ENCODE measurements around the gene CLDN8.

CLDN8 gene

GRCh38 chr21:30216041-30216723 is at the start of gene CLDN8:
Gene CLDN8 (minus strand): TSS chr21:30216097. CDS start chr21:30215925, 172 bp downstream.
- no peak for DNase-seq

- peak; percentile 43 for DNase-seq
Observed at GRCh38 chr21:30257773-30258172, 41.9 kb upstream of the CLDN8 start.

GRCh38 chr21:30256100-30256499 is 40.2 kb upstream of the CLDN8 start:
- no peak for DNase-seq

DNA sequence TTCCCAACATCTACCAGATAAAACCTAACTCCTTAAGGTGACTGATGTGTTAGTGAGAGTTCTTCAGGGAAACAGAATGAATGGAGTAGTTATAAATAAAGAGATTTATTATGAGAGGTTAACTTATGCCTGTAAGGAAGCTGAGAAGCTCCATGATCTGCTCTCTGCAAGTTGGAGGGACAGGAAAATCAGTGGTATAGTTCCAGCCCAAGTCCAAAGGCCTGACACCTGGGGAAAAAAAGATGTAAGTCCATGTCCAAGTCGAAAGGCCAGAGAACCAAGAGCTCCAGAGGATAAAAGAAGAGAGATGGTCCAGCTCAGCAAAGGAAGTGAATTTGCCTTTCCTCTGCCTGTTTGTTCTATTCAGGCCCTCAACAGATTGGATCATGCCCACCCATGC is 39.8 kb upstream of the CLDN8 start:
- no peak for DNase-seq

DNA sequence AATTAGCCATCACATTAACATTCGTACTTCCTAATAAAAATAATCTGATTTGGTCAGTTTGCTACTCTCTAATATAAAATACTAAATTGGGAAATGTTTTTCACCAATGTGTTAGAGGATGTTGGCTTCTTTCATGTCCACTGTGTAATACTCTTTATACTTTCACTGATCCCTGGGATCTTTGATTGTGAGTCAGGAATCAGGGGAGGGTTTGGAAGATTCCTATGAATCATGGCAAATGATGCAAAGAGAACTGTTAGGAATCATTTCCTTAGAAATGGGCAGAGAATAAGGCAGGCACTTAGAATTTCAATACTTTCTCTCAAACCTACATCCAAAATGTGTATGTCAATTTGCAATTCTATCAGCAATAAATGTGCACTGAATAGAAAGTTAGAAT is 35.9 kb upstream of the CLDN8 start:
- no peak for DNase-seq

DNA sequence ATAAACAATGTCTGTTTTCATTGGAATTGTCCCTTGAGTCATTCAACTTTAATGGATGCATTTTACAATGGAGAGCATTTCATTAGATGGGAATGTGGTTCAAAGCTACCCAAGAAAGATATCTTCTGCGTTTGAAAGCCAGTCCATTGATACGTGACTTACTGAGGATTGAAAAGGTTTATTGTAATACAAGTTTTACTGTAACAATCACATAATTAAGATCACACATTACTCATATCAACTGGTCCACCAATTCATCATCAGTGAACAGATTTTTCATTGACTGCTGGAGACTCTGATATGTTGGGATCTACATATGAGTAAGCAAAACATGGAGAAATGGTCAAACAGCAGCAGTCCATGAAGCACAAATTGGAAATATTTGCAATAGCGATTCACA is 34.0 kb upstream of the CLDN8 start:
- no peak for DNase-seq

GRCh38 chr21:30248844-30249243 is 32.9 kb upstream of the CLDN8 start:
- no peak for DNase-seq

DNA sequence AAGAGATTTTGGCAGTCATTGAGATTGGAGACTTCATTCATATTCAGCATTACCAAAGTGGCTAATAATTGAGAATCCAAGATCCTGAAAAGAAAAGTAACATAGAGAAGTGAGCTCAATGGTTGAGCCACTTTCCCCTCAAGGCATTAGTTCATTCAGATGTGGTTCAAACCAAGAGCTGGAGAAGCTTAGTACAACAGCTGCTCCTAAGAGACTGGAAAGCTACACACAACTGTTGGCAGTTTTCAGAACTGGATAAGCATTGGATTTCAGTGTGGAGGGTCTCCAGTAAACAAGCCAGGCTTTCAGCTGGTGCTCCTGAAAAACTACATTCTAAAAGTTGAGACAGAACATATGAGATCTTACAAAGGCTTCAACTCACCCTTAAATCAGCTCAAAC is 29.2 kb upstream of the CLDN8 start:
- DNase-seq, result no peak

DNA sequence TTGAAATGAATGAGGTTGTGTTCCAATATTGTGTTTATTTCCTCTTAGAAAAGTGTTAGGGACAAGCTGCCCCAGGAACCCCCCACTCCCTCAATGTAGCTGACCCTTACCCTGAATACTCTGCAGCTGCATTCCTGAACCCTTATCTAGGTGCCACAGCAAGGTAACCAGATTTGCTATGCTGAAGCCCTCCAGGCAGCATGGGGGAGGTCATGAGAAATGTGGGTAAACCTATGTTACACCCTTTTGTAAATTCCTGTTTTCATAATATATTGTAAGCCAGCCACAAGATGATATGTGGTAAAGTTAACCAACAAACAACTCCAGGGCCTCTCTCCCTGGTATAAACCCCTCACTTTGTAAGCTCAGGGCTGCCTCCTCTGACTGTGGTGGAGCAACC is 27.8 kb upstream of the CLDN8 start:
- no peak for DNase-seq

DNA sequence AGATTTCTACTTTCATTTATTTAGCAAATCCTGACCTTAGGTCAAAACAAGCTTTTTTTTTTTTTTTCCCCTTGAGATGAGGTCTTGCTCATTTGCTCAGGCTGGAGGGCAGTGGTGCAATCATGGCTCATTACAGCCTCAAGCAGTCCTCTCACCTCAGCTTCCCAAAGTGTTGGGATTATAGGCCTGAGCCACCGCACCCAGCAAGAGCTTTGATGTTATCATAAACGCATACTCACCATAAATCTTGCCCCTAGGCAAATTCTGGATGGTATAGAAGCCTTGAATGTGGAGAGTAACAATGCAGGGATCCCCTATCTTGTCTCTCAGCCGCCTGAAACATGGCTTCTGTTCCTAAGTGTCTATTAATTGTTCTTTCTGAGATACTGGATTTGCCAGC is 24.8 kb upstream of the CLDN8 start:
- no peak for DNase-seq

DNA sequence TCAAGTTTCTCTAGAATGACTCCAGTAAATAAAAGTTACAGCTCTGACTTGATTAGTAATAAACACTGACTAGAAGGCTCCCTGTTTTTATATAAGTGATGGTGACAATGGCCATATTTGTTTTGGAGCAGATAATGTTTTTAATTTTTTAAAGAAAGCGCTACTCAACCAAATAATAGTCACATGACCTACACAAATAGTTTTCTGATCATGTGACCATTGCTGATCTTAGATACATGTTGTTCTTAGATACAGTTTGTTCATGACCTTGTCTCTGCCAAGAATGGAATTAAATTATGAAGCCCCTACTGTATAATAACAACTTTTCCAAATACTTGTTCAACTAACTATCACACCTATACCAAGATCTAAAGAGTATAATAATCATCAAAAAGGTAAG is 22.3 kb upstream of the CLDN8 start:
- DNase-seq, result no peak

GRCh38 chr21:30234643-30235042 is 18.7 kb upstream of the CLDN8 start:
- no peak for DNase-seq

DNA sequence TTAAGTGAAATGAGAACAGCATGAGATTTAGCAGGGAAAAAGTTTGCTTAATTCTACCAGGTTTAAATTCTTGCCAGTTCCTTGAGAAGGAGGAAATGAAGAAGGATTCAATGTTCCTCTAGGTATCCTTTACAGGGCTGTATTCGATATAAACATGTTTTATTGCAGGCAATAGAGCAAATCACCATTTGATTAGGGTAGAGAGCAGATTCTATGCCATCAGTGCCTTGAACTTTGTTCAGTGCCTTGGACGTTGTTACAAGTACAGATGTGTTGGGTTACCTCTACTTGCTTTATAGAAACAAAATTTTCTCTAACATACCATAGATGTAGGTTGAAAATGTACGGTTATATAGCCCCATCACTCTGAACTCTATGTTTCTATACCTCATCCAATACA is 18.2 kb upstream of the CLDN8 start:
- DNase-seq, result no peak

DNA sequence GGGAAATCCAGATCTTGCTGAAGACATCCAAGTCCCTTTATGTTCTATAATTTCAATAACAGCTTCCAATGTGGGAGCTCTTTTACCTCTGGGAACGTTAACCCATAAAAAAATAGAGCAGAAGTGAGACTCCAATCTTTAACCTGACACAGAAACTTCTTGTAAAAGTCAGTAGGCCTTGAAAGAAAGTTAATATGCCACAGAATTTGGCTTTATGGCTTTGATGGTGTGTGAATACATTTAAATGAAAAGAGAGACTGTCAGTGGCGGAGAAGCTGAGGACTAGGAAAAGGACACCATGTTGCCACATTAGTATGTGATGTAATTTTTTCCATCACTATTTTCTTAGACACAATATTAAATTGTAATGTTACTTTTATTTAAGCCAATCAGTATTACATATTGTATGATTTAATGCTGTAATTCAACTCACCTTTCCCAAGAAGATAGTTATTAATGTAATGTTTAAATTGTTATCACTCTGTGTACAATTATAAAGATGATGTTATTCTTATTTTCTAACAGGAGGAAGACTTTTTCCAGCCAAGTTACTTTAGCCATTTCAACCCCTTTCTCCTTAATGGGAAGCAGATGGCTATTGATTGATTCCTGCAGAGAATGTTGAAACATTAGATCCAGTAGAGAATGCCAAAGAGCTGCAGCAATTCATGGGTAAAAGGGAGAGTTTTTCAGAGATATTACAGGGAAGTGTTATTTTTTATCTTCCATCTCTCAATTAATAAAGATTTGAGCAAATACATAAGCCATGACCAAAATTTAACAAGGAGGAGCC is 17.5 kb upstream of the CLDN8 start:
- DNase-seq, result no peak

DNA sequence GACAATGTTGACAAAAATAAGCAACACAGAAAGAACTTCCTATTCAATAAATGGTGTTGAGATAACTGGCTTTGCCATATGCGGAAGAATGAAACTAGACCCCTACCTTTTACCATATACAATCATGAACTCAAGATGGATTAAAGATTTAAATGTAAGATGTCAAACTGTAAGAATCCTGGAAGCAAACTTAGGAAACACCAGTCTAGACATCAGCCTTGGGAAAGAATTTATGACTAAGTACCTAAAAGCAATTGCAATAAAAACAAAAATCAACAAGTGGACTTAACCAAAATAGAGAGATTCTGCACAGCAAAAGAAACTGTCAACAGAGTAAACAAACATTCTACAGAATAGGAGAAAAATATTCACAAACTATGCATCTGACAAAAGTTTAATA is 16.1 kb upstream of the CLDN8 start:
- no peak for DNase-seq

DNA sequence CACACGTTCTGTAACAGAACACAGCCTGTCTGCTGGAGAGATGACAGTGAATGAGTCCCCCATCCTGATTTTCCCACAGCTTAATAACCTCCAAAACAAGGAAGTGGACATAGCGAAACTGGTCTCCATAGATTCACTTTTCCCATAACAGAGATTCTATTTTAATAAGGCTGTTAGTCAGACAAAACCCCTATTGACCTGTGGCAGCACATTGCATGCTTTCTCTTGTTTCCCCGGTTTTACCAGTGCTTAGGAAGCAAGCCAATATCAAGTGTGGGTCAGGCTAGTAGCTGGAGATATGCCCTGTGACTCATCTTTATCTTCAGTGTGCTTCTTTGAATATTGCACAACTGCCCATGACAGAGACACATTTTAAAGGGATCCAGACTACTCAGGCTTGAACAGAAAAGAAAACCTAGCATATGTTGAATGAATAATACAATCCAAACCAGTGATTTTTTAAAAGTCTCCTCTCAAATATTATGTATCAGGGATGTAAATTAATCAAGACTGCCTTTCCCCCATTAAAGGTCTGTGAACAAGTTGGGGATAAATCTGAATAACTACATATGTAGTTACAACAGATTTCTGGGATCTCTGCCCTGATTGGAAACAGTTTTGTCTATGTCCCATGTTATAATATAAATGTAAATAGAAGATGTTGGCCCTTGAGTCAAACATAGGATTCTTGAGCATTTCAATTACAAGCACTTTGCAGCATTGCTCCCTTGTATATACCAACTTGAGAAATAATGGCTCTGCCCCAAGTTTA is 11.9 kb upstream of the CLDN8 start:
- no peak for DNase-seq

DNA sequence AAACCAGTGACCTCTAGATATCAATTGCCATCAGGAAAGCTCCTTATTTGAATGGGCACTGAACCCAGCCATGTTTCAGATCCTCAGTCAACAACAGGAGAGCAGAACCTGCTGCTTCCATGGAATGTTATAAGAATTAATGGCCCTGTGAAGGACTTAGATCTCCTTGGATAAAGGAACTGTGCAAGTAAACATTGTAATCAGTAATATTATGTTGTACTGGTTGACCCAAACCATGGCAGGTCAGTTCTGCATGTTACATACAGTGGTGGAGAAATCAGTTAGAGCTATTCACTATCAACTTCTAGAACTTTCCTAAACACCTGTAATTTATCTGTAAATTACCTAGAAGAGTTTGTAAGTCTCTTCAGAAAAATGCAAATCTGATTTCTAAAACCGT is 11.2 kb upstream of the CLDN8 start:
- DNase-seq, result no peak

DNA sequence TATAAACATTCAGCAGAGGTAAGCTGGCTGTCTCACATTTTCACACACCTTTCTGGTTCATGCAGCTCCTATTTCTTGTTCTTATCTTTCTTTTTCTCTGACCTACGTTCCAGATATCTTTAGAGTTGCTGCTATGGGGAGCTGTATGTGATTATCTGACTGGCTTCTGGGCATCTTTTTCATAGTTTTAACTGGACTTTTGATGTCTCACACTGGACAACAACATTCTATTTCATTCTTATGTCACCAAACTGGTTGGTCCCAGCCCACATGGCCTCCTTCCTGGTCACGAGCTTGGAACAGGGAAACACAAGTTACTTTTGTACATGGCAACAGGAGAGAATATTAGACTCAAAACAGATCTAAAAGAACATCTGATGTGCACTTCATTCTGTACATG is 7.7 kb upstream of the CLDN8 start:
- DNase-seq, result no peak

- no peak for DNase-seq
Observed at GRCh38 chr21:30222724-30223123, 6.8 kb upstream of the CLDN8 start.

DNA sequence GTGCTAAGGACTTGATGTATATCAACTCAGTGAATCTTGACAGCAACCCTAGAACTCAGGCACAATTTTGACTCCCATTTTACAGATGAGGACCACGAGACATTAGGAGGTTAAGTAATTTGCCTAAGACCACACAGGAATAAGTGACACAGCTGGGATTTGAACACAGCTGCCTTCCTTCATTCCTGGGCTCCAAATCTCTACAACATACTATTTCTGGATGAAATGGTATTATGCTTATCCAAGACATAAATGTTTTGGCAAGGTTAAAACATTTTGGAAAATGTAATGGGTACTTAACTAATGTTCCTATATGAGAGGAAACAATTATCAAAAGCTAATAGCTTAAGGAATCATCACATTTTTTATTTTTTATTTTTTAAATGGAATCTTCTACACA is 4.8 kb downstream of the CLDN8 start:
- DNase-seq, result no peak

DNA sequence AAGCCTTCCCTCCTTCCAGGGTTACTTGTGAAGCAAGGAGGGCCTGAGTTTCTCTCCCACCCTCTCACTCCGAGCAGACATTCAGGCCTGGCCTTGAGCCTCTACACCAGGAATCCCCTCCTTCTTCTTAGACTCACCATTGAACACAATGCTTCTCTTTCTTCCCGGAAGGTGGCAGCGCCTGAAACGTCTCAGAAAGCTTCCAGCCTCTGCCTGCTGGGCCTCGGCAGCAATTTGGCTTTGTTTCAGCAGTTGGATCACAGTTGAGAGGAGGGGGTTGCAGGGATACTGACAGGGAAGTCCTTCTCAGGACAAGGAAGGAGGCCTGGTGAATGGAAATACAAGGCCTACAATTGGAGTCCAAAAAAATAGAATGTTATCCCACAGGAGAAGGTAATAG is 6.3 kb downstream of the CLDN8 start:
- no peak for DNase-seq

DNA sequence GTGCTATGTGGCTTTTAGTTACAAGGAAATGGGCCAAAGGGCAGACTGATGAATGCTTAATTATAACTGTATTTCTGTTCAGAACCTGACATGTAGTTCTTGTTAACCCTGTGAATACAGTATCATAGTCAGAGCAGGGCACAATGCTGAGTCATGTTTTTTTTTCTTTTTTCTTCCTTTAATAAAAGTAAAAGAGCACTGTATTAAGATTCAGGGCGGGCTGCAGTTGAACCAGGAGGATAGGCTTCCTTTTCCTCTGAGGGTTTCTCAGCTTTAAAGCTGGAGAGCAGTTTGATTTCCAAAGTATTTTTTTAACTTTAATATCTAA is 8.7 kb downstream of the CLDN8 start:
- DNase-seq, result no peak

- DNase-seq, result no peak
Observed at GRCh38 chr21:30206551-30207251, 9.2 kb downstream of the CLDN8 start.

DNA sequence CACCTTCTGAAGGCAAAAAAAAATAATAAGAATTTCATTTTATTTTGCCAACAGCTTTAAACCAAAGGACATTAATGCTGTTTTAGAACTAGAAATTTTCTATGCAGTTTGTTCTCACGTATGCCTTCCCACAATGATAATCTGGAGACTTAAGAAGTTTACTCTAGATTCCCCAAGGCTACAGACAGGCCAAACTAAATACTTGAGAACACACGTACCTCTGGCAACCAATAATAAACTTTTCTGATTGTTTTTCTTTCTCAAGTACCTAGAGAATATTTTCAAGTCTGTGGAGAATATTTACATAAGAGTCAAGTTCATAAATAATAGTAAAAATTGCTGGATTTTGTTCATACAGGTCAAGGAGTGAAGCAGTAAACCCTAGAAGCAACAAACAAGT is 15.9 kb downstream of the CLDN8 start:
- no peak for DNase-seq

Measured in COR-L47 (cell line).